NCI-H774 (cell line): ENCODE measurements around the gene SDHA.
"Not testable (repeated sequence)": the region's sequence is repeated elsewhere in the genome, so short reads cannot be mapped to it uniquely, and the experiment has no call there.

Experiments
- DNase-seq: peaks from one replicate; lab custom pipeline; 2025; lab: John Stamatoyannopoulos, UW

SDHA gene

DNA sequence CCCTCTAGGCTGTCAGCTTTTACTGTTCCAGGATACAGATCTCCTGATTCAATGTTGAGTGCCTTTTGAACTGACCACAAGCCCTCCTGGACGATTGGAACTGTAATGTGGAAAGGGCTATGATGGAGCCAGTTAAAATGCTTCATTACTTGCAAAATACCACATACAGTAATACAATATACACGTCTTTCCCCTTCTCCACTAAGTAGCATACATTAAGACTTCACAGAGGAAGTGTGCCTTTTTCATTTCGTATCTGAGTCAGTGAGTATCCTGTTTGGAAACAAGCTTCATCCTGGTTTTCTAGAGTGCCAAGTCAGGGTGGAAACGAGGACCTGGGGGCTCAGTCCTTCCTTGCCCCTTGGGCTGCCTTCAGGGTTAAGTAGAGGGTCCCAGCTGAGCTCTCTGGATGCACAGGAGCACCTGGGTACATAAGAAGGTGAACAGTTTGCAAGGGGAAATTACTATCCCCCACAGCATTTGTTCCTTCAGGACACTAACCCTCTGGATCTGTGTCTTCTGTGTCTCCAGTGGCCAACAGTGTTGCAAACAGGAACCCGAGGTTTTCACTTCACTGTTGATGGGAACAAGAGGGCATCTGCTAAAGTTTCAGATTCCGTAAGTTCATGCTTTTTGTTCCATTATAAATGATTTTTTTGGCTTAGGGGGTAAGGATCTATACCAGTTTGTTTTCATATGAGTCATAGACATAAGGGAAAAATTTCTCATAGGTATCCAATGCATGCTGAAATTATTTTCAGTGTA lies 5.0 kb downstream of the SDHA start:
- not testable (repeated sequence) for DNase-seq

DNA sequence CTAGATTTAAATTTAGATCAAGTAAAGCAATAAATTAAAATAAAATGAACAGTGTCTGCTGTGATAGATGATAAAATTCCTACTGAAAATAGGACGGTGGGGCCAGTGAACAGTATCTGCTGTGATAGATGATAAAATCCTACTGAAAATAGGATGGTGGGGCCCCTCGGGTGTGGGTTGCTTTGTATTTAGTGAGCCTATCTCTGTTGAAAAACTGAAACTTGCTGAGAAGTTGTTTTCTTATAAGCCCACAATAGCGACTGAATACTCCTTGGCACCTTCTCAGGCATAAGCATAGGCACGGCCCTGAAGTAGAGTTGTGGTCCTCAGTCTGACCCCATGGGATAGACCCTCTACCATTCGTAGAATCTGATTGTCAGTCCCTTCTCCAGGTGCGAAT lies 5.7 kb downstream of the SDHA start:
- no peak for DNase-seq

DNA sequence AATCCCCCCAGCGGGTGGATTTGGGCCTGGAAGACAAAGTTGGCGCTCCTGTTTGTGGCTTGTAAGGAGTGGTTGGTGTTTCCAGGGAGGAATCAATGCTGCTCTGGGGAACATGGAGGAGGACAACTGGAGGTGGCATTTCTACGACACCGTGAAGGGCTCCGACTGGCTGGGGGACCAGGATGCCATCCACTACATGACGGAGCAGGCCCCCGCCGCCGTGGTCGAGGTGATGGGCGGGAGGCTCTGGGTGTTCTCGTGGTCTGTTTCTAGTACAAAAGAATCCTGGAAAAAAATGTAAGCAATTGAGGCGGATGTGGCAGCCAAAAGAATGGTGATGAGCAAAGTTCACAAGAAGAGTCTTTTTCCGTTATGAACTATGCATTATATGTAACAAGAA lies 7.2 kb downstream of the SDHA start:
- DNase-seq: no peak

DNA sequence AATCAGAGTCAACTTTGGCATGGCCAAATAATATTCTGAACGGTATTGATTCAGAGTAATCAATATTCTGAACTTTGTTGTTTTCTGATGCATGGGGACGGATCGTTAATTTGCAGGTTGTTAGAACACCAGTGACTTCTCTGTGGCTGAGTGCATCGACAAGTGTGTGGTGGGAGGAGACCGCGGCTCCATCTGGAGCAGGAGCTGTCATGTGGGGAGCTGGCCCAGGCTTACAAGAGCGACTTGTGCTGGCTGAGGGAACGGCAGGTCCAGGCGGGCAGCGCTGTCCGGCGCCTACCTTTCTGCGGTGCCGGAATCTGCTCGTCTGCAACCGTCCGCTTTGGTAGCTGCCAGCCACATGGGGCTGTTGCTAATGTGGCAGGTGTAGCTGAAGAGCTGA lies 9.3 kb downstream of the SDHA start:
- not testable (repeated sequence) for DNase-seq

DNA sequence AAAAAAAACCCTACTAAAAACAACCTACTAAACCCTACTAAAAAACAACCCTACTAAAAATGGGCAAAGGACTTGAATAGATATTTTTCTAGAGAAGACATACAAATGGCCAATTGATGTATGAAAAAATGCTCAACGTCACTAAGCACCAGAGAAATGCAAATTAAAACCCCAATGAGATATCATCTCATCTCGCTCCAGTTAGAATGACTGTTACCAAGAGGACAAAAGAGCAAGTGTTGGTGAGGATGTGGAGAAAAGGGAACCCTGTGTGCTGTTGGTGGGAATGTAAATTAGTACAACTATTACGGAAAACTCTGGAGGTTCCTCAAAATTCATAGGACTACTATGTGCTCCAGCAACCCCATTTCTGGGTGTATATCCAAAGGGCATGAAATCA lies 10.8 kb downstream of the SDHA start:
- DNase-seq: no peak

DNA sequence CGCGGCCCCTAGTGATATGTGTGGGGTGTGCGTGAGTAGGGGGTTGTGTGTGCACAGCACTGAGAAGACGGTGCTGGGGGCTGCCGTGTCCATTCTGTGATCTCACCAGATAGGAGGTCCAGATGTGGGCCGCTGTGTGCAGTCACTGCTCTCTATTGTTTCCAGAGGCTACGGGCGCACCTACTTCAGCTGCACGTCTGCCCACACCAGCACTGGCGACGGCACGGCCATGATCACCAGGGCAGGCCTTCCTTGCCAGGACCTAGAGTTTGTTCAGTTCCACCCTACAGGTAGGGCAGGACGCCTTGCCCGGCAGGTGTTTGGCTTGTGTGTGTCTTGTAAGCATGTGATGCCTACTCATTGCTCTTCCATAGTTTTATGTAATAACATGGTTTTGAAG lies 12.6 kb downstream of the SDHA start:
- DNase-seq: no peak

DNA sequence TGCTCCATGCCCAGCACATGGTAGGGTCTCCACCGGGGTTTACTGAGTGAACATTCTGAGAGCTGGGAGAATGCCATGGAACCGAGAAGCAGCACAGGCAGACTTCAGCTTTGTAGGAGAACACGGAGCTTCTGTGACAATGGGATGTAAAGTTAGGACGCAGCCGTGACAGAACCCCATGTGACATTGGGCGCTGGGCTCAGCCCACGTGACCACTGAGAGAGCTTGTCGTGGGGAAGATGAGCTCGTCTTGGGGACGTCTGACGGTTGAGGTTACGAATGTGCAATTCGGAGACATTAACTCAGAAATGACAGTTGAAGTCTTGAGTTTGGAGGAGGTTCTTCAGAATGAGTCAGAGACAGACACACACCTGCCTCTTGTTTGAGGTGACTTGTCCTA lies 13.5 kb downstream of the SDHA start:
- no peak for DNase-seq

DNA sequence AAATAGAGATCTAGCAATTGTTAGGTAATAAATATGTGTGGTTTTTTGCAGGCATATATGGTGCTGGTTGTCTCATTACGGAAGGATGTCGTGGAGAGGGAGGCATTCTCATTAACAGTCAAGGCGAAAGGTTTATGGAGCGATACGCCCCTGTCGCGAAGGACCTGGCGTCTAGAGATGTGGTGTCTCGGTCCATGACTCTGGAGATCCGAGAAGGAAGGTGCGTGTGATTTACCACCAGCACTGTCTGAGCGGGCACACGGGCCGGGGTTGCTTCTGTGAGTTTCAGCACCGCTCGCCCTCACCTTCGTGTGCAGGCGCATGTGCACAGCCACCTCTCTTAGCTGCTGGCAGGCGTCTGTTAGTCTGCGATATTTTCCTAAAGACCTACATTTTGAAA lies 15.3 kb downstream of the SDHA start:
- DNase-seq: not testable (repeated sequence)

DNA sequence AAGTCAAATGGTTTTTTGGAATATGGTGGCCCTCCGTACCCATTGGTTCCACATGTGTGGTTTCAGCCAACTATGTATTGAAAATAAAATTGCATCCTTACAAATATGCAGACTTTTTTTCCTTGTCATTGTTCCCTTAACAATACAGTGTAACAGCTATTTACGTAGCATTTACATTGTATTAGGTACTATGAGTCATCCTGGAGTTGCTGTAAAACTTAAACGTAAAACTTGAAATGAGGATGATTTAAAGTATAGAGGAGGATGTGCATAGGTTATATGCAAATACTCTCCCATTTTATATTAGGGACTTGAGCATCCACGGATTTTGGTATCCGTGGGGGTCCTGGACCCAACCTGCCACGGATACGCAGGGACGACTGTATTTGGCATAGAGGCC lies 16.3 kb downstream of the SDHA start:
- no peak for DNase-seq

DNA sequence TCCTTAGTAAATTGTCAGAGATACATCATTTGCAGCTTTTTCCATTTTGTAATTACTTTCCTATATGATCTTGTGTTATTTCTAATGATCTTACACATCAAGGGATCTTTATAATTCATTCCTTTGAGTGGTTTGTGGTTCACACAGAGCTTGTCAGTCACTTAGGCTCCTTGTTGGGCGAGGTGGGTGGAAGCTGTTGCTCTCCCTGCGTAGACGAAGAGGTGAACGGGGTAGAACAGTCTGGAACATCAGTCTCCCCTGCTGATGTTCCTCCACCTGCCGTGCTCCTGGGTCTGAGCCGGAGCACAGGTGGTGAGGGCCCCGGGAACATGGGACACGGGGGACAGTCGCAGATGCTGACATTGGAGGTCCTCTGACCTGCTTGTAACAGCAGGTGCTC lies 17.4 kb downstream of the SDHA start:
- DNase-seq: not testable (repeated sequence)

DNA sequence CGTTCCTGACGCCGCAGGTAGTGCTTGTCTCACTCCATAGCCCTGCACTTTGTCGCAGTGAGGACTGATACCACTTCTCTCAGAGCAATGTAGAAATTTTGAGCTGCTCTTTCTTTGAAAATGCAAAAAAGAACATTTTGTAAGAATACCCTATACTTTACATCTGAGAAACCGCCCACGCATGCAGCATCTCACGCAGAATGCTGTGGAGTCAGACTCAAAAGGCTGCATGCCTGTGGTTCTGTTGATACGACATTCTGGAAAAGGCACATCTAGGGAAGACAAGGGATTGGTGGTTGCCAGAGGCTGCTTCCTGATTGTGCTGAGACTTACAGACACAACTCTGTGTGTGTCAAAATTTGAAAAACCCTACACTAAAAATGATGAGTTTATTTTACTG lies 19.8 kb downstream of the SDHA start:
- not testable (repeated sequence) for DNase-seq

DNA sequence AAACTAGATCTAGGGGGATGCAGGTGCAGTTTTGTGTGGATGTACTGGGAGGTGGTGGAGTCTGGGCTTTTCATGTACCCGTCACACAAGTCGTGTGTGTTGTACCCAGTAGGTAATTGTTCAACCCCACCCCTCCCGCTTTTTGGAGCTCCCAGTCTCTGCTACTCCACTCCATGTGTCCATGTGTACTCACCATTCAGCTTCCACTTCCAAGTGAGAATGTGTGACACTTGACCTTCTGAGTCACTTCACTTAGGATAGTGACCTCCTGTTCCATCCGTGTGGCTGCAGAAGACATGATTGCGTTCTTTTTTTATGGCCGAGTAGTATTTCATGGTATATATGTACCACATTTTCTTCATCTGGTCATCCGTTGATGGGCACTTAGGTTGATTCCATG lies 22.4 kb downstream of the SDHA start:
- DNase-seq: not testable (repeated sequence)

DNA sequence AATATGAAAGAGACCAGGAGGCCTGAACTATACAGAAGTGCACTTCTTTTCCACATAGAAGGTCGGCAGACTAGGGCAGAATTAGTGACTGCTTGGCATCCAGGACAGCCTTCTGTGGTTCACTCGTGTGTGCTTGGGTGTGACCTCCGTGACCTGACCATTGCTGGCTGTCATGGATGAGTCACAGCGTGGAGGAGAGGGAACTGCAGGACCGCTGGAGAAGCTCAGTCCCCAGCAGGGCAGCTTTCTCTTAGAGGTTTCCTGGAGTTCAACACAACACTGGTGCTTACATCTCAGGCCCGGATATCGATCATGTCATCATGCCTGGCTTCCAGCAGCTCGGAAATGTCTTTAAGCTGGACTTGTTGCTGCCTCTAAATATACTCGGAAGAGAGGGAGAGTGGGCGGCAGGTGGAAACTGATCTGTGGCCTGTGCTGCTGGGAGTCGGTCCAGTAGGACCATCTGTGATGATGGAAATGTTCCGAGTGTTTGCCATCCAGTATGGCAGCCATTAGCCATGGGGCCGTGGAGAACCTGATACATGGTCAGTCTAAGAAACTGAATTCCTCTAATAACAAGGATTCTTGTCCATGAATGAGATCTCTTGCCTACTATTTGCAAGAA lies 23.0 kb downstream of the SDHA start:
- DNase-seq: not testable (repeated sequence)

DNA sequence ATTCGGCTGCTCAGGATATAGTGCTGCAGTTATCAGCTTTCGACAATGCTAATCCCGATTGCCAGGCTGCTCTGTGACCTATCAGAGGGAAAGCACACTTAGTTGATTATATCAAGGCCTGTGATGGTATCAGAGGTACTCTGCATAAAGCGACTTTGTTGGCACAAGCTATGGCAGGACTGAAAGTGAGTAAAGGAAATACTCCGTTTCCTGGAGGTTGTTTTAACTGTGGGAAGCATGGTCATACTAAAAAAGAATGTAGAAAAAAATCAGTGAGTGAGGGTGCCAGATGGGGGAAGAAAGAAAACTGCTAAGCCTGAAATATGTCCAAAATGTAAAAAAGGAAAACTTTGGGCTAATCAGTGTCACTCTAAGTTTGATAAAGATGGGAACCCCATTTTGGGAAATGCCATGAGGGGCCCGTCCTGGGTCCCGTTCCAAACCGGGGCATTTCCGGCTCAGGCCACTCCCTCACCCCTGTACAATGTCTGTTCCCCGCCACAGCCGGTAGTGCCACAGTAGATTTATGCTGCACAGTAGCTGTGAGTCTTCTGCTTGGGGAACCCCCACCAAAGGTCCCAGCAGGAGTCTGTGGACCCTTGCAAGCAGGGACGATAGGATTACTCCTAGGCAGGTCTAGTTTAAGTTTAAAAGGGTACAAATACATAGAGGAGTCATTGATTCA lies 25.7 kb downstream of the SDHA start:
- DNase-seq: not testable (repeated sequence)

DNA sequence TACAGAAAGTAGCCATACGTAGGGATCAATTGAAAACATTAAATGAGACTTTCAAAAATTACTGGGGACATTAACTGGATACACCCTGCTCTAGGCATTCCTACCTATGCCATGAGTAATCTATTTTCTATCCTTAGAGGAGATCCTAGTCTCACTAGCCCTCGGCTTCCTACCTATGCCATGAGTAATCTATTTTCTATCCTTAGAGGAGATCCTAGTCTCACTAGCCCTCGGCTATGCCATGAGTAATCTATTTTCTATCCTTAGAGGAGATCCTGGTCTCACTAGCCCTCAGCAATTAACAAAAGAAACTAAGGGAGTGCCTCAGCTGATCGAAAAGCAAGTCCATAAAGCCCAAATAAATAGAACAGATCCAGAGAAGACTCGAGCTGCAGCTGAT lies 27.6 kb downstream of the SDHA start:
- DNase-seq: not testable (repeated sequence)

DNA sequence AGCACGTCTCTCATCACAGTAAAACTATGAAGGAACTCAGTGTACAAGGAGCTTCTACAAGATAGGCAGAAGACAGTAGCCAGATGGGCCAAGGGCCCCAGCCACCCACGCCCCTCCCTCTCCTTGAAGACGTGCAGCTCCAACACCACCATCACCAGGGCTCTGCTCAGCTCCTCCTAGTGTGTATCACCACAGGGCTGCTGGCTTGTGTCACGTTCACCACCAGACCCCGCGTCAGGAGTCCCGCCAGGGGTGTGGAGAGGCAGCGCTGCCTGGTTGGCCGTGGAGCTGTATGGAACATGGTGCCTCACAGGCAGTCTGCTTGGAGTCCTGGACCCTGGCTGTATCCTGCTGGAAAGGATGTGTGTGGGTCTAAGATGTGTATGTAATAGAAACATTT lies 32.3 kb downstream of the SDHA start:
- not testable (repeated sequence) for DNase-seq

DNA sequence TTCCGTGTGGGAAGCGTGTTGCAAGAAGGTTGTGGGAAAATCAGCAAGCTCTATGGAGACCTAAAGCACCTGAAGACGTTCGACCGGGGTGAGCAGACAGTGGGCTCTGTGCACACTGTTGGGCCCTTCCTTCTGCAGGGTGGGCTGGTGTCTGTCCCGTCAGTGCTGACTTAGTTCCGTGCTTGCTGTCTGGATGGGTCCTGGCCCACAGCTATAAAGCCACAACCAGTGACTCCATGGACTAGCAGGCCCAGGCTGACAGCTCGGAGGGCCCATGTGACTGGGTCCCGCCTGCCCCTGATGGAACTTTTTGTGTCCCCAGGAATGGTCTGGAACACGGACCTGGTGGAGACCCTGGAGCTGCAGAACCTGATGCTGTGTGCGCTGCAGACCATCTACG lies 32.9 kb downstream of the SDHA start:
- DNase-seq: not testable (repeated sequence)

DNA sequence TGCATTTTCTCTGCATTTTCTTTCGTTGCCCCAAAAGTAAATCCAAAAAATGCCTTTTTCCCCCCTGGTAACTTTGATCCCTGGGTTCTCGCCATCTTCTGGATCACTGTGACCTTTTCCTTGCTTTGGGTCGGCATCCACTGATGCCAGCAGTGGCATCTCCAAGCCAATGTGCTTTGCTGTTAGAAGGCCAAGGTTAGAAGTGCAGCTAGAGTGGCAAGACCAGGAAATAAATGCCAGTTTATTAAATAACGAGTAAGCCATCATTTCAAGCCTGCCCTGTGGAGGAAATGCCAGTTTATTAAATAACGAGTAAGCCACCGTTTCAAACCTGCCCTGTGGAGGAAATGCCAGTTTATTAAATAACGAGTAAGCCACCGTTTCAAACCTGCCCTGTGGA lies 33.4 kb downstream of the SDHA start:
- DNase-seq: not testable (repeated sequence)

DNA sequence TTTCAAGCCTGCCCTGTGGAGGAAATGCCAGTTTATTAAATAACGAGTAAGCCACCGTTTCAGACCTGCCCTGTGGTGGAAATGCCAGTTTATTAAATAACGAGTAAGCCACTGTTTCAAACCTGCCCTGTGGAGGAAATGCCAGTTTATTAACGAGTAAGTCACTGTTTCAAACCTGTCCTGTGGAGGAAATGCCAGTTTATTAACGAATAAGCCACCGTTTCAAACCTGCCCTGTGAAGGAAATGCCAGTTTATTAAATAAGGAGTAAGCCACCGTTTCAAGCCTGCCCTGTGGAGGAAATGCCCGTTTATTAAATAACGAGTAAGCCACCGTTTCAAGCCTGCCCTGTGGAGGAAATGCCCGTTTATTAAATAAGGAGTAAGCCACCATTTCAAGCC lies 33.9 kb downstream of the SDHA start:
- DNase-seq: not testable (repeated sequence)

DNA sequence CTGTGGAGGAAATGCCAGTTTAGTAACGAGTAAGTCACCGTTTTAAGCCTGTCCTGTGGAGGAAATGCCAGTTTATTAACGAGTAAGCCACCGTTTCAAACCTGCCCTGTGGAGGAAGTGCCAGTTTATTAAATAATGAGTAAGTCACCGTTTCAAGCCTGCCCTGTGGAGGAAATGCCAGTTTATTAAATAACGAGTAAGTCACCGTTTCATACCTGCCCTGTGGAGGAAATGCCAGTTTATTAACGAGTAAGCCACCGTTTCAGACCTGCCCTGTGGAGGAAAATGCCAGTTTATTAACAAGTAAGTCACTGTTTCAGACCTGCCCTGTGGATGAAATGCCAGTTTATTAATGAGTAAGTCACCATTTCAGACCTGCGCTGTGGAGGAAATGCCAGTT lies 34.4 kb downstream of the SDHA start:
- DNase-seq: no peak

DNA sequence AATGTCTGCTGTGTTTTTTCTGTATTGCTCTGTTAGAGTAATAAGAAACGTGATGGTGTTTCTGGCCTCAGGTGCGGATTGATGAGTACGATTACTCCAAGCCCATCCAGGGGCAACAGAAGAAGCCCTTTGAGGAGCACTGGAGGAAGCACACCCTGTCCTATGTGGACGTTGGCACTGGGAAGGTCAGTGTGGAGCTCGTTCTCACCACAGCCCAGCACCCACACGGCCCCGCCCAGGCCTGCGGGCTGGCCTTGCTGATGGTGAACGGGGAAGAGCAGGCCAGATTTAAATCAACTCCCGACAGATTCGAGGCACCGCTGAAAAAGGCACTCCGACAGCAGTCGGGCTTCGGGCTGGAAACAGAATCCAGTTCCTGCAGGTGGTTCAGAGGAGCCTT lies 36.2 kb downstream of the SDHA start:
- DNase-seq: not testable (repeated sequence)

DNA sequence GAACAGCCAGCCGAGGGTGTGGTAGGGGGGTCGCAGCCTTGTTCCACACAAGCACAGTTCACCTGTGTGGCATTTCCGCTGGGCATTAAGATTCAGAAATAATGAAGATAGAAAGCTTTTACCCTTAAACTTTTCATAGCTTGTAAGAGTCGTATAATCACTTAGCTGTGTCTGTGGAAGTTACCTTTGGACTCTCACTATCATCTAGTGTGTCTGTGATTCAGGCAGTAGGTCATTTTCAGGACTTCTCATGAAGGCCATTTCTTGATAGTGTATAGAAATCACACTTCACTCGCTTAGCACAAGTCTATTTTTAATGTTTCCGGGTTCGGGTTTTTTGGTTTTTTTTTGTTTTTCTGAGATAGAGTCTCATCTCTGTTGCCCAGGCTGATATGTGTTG lies 37.0 kb downstream of the SDHA start:
- not testable (repeated sequence) for DNase-seq

DNA sequence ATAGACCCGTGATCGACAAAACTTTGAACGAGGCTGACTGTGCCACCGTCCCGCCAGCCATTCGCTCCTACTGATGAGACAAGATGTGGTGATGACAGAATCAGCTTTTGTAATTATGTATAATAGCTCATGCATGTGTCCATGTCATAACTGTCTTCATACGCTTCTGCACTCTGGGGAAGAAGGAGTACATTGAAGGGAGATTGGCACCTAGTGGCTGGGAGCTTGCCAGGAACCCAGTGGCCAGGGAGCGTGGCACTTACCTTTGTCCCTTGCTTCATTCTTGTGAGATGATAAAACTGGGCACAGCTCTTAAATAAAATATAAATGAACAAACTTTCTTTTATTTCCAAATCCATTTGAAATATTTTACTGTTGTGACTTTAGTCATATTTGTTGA lies 38.2 kb downstream of the SDHA start:
- DNase-seq: not testable (repeated sequence)
